Heart left ventricle (tissue), 13 donors: ENCODE data around the gene HTR6.

Experiments used
- POLR2A ChIP-seq, 2 donors: fragments of 450-650 bp; IDR thresholded peaks; one replicate each; pipeline ENCODE4 v1.6.1; 2017; ENCODE audit warnings: antibody characterized with exemption in 2 of 2, mild to moderate bottlenecking in 2 of 2, moderate library complexity in 2 of 2
- TF ChIP-seq, protein P1 (sequence below), 12 donors: fragments of 200-600 bp; sonication (generic) in 4 of 12; IDR thresholded peaks; one replicate each; pipeline versions ENCODE4 v1.5.0 to v1.8.0; 2018 to 2022; ENCODE audit warnings: antibody characterized with exemption in 12 of 12, mild to moderate bottlenecking in 5 of 12
- donor health status: ischemic (EF 13 %, LVEDD 7.1; RV severe dilation, severe dysfunction).
- donor health status: DM: no; HTN: yes; CAD: no.
- donor health status: DM: no; HTN: no; CAD: no.
- donor health status: ischemic (EF 25% LVEDD 6.9; RV normal size, moderate dysfunction).
- donor health status: ischemic (EF 25% LVEDD 5.7; RV mildly dilated, moderate dysfunction).
- donor health status: ischemic (EF 35%, LVEDD 5.7; RV mildly dilated, moderate dysfunction).
- donor health status: nonischemic (EF 11% LVEDD 7.7; RV severe dilation, severe dysfunction).
- donor health status: DM: yes; HTN: yes; CAD: no.
- donor health status: PGD.
- donor health status: ischemic (EF 29% LVEDD 5.4; RV normal size, mild dysfunction).
- donor health status: nonischemic (EF 23%, LVEDD 6.1; RV moderate dilation, normal function).

DNA sequence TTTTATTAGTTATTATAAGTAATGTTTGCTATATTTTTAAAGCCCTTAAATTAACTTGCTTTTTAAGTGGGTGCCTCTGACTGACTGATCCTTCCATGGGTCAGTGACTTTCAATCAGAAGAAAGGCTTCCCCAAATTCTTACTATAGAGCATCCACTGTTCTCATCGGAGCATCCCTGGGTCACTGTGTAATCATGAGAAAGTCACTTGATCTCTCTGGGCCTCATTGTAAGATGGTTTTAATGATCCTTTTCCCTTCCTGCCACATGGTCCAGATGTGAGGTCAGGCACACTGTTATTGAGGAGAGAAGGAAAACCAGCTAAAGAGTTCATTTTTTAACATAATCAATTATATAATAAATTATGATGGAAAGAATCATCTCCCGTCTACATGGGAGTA, 31.6 kb upstream of the HTR6 start:
- TF ChIP-seq, protein P1, sequence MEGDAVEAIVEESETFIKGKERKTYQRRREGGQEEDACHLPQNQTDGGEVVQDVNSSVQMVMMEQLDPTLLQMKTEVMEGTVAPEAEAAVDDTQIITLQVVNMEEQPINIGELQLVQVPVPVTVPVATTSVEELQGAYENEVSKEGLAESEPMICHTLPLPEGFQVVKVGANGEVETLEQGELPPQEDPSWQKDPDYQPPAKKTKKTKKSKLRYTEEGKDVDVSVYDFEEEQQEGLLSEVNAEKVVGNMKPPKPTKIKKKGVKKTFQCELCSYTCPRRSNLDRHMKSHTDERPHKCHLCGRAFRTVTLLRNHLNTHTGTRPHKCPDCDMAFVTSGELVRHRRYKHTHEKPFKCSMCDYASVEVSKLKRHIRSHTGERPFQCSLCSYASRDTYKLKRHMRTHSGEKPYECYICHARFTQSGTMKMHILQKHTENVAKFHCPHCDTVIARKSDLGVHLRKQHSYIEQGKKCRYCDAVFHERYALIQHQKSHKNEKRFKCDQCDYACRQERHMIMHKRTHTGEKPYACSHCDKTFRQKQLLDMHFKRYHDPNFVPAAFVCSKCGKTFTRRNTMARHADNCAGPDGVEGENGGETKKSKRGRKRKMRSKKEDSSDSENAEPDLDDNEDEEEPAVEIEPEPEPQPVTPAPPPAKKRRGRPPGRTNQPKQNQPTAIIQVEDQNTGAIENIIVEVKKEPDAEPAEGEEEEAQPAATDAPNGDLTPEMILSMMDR (IDR thresholded peaks at IDR 0.05): no peak
- no peak for TF ChIP-seq POLR2A (IDR thresholded peaks at IDR 0.05)
